ENCODE measurements around the gene HLX. TPM values are rescaled to one million over a fixed set of nuclear protein-coding genes. Genes with fewer than 3 reads are reported as not detected.

The HLX gene
- total RNA-seq, 1 donor from 2014 or later, result 7.4 TPM

DNA sequence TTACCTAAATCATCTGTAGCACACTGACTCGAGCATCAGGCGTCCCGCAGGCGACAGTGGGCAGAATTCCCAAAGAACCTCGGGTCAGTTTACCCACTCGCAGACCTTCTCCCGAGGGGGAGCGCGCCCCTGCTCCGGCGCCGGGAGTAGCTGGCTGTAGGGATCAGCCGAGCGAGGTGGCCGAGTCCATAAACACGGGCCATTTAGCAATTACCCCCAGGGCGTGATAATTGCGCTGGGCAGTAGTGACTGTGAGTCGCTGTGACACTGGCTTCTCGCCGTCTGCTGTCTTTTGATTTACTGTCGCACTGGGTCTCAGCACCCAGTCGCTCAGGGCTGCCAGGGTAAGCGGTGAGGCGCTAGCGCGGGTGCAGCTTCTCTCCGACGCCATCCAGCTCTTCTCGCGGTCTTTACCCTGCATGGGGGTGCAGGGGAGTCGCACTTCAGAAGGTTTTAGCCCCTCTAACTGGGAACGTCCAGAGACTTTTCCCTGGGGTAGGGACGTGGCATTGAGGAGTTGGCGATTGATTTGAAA, 16.2 kb downstream of the HLX start:
- H3K27ac ChIP-seq, result no peak overlapping the region
- TF ChIP-seq POLR2A (IDR thresholded peaks at IDR 0.05) (no peak), POLR2AphosphoS5 (IDR thresholded peaks at IDR 0.05; ENCODE audit: insufficient read depth in 1 of 2, low read depth in 1 of 2) (no peak)
- TF ChIP-seq, protein P1, sequence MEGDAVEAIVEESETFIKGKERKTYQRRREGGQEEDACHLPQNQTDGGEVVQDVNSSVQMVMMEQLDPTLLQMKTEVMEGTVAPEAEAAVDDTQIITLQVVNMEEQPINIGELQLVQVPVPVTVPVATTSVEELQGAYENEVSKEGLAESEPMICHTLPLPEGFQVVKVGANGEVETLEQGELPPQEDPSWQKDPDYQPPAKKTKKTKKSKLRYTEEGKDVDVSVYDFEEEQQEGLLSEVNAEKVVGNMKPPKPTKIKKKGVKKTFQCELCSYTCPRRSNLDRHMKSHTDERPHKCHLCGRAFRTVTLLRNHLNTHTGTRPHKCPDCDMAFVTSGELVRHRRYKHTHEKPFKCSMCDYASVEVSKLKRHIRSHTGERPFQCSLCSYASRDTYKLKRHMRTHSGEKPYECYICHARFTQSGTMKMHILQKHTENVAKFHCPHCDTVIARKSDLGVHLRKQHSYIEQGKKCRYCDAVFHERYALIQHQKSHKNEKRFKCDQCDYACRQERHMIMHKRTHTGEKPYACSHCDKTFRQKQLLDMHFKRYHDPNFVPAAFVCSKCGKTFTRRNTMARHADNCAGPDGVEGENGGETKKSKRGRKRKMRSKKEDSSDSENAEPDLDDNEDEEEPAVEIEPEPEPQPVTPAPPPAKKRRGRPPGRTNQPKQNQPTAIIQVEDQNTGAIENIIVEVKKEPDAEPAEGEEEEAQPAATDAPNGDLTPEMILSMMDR (IDR thresholded peaks at IDR 0.05), result no peak
- no peaks in the 10 kb centered on the region for H3K9me3 ChIP-seq
- intact Hi-C loops (cut with DNase I), result no loop called here
- H3K4me3 ChIP-seq, result no peak overlapping the region
- H3K27me3 ChIP-seq, result peaks cover 20% of the 10 kb centered on the region
- H3K36me3 ChIP-seq, result no peaks in the 10 kb centered on the region
- H3K4me1 ChIP-seq, result peaks cover 12% of the 10 kb centered on the region
- DNase-seq (ENCODE audit: extremely low spot score in 2 of 2), result peak in 1 of 2 donors; percentile 62

DNA sequence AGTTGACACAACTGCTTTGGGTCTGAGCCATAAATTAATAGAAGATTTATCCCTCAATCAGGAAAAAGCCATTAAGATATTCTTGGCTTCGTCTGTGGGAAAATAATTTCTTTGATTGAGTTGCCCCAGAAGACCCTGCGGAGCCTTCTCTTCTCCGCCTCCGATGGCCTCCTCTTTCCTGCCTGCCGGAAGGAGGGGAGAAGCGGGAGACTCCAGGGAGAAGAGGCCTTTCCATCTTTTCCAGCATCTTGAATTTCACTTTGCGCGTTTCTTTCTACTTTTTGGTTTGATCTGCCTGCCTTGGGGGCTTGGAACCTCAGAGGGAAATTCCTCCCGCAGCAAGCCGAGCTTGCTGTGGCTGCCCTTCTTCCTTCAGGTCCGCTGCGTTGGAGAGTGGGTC, 16.8 kb downstream of the HLX start:
- no peak for DNase-seq (ENCODE audit: extremely low spot score in 2 of 2)
- intact Hi-C loops (cut with DNase I), result no loop called here
- H3K27me3 ChIP-seq, result peaks cover 20% of the 10 kb centered on the region
- H3K4me3 ChIP-seq, result no peak overlapping the region
- peaks cover 12% of the 10 kb centered on the region for H3K4me1 ChIP-seq
- H3K36me3 ChIP-seq, result no peaks in the 10 kb centered on the region
- H3K27ac ChIP-seq, result no peak overlapping the region
- TF ChIP-seq, protein P1 (IDR thresholded peaks at IDR 0.05), result no peak
- TF ChIP-seq POLR2AphosphoS5 (IDR thresholded peaks at IDR 0.05; ENCODE audit: insufficient read depth in 1 of 2, low read depth in 1 of 2) (no peak), POLR2A (IDR thresholded peaks at IDR 0.05) (no peak)
- no peaks in the 10 kb centered on the region for H3K9me3 ChIP-seq

DNA sequence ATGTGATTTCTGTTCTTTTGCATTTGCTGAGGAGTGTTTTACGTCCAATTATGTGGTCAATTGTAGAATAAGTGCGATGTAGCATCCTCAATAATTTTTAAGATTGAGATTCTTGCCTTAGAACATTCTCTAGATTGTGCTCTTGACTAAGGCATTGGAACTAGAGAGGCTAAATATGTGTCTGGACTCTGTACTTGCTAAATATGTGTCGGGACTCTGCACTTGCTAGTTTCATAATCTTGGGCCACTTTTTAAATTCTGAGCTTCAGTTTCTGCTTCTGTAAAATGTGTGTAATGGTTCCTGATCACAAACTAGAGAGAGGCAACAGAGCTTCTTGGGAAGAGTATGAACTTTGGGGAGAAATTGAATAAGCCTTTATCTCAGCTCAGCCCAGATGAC, 21.6 kb downstream of the HLX start:
- TF ChIP-seq POLR2AphosphoS5 (IDR thresholded peaks at IDR 0.05; ENCODE audit: insufficient read depth in 1 of 2, low read depth in 1 of 2) (no peak), POLR2A (IDR thresholded peaks at IDR 0.05) (no peak)
- TF ChIP-seq, protein P1 (IDR thresholded peaks at IDR 0.05), result no peak
- H3K36me3 ChIP-seq, result no peaks in the 10 kb centered on the region

DNA sequence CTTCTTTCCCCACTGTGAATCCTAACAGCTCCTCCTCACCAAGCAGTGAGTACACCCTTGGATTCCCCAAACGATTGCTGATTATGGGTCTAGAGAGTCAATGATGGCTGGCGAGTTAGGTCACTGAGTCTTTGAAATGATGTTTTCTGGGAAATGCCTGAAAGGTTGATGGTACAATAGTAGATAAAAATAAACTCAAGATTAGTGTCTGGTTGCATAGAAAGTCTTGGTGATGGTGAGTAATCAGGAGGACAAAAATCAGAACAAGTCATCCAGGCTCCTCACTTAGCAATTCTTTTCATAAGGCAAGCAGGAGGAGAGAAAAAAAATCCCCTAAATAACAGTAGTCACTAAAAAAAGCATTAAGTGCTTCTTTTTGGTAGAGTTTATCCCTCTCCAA, 22.6 kb downstream of the HLX start:
- Histone ChIP-seq H3K9me3 (no peaks in the 10 kb centered on the region), H3K27me3 (no peaks in the 10 kb centered on the region), H3K4me3 (no peak overlapping the region), H3K4me1 (no peaks in the 10 kb centered on the region), H3K36me3 (no peaks in the 10 kb centered on the region), H3K27ac (no peak overlapping the region)
- DNase-seq (ENCODE audit: extremely low spot score in 2 of 2), result no peak
- intact Hi-C loops (cut with DNase I), result no loop called here
- TF ChIP-seq POLR2A (IDR thresholded peaks at IDR 0.05) (no peak), POLR2AphosphoS5 (IDR thresholded peaks at IDR 0.05; ENCODE audit: insufficient read depth in 1 of 2, low read depth in 1 of 2) (no peak)
- TF ChIP-seq, protein P1 (IDR thresholded peaks at IDR 0.05), result no peak

More for the DNA sequence above, 21.6 kb downstream of the HLX start:
- H3K4me1 ChIP-seq, result no peaks in the 10 kb centered on the region
- no peaks in the 10 kb centered on the region for H3K27me3 ChIP-seq
- no peak overlapping the region for H3K27ac ChIP-seq
- intact Hi-C loops (cut with DNase I), result no loop called here
- no peak overlapping the region for H3K4me3 ChIP-seq
- DNase-seq (ENCODE audit: extremely low spot score in 2 of 2), result no peak
- no peaks in the 10 kb centered on the region for H3K9me3 ChIP-seq

- H3K27me3 ChIP-seq, result no peaks in the 10 kb centered on the region
- DNase-seq (ENCODE audit: extremely low spot score in 2 of 2), result no peak
- no peaks in the 10 kb centered on the region for H3K4me1 ChIP-seq
- no peak overlapping the region for H3K4me3 ChIP-seq
- H3K9me3 ChIP-seq, result no peaks in the 10 kb centered on the region
- no peaks in the 10 kb centered on the region for H3K36me3 ChIP-seq
- intact Hi-C loops (cut with DNase I), result no loop called here
- H3K27ac ChIP-seq, result no peak overlapping the region
- TF ChIP-seq, protein P1 (IDR thresholded peaks at IDR 0.05), result no peak
- TF ChIP-seq POLR2A (IDR thresholded peaks at IDR 0.05) (no peak), POLR2AphosphoS5 (IDR thresholded peaks at IDR 0.05; ENCODE audit: insufficient read depth in 1 of 2, low read depth in 1 of 2) (no peak)
These were observed 23.7 kb downstream of the HLX start for GRCh38 chr1:220902916-220903315.

Measured in vagina (tissue), 2 donors.